ENCODE results near the gene TNFRSF17.

The TNFRSF17 gene

DNA sequence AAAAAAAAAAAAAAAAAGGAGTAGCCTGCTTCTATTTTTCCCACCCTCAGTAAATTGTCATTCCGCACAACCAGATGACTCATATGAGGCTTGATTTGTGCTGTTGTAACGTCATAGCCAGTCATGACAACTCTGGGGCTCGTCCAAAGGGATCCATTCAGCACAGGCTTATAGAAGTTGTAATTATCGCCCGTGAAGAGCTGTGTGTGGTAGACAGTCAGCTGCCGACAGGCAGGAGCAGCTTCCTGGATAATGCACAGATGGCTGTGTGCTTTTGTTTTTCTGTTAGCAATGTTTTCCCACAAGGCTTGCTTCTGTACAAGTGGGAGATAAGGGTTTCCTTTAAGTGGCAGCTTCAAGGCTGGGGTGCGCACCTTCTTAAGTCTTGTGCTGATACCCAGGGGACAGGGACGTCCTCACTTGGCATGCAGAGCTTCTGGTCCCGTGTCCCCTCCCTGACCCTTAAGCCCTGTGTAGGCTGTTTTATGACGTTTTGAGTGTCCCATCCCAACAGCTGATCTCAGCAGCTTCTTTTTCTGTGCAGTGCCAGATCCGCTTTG, 37.5 kb downstream of the TNFRSF17 start:
- no peak for DNase-seq (ENCODE audit: low read depth)

DNA sequence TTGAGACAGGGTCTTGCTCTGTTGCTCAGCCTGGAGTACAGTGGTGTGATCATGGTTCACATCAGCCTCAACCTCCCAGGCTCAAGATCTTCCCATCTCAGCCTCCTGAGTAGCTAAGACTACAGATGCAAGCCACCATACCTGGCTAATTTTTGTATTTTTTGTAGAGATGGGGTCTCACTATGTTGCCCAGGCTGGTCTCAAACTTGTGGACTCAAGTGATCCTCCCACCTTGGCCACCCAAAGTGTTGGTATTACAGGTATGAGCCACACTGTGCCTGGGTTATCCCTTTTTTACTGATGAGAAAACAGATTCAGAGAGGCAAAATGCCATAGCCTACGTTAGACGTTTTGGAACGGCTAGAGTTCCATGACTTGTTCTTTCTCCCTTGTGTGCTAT, 41.6 kb downstream of the TNFRSF17 start:
- DNase-seq (ENCODE audit: low read depth), result no peak

DNA sequence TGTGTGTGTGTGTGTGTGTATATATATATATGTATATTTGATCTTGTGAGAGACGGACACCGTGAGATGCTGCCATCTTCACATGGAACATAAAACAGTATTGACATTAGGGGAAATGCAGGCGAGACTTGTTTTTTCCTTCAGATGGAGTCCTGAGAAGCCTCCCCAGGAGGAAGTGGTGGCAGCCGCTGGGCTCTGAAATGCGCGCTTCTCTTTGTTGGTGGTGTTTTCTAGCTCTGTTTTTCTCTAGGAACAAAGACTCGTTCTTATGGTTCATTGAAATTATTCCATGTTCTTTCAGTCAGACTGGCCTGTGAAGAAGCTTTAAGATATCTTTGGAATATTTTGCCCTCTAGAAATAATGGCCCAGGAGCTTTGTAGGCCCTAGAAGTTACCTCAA, 44.5 kb downstream of the TNFRSF17 start:
- DNase-seq (ENCODE audit: low read depth), result no peak

DNA sequence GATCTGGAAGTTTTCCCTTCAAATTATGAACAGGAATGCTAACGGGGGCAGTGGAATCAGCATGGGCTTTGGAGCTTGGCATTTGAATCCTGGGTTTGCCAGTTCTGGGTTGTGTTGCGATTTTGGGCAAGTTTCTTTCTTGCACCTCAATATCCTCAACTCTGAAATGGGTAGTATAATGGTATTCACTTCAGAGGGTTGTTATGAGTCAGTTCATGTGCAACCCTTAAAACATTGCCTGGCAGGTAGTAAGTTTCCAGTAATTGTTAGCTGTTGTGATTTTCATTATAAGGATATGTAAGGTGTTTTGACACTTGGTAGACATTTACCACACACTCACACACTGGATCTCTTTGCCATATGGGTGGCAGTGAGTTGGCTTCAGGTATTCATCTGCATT, 44.9 kb downstream of the TNFRSF17 start:
- DNase-seq (ENCODE audit: low read depth), result no peak

- no peak for DNase-seq (ENCODE audit: low read depth)
Measured at GRCh38 chr16:12010388-12011251, 45.6 kb downstream of the TNFRSF17 start.

- no peak for DNase-seq (ENCODE audit: low read depth)
Measured at GRCh38 chr16:12011565-12011964, 46.6 kb downstream of the TNFRSF17 start.

DNA sequence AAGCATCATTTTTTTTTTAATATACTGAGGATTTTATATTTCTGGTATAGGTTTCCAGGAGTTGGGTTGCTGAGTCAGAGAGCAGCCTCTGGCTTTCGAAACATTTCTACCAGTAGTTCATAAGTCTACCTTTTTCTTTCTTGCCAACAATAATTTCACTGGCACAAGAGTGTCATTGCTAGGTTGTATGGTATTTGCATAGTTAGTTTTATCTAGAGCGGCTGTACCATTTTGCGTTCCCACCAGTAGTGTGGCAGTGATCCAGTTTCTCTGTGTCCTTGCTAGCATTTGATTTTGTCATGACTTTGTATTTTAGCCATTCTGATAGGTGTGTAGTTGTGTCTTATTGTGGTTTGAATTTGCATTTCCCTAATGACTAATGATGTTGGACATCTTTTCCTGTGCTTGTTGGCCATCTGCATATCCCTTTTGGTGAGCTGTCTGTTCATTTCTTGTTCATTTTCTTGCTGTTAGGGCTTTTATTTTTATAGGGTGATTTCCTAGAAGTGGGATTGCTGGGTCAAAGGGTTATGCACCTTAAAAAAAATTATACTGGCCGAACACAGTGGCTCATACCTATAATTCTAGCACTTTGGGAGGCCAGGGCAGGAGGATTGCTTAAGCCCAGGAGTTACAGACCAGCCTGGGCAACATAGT, 51.4 kb downstream of the TNFRSF17 start:
- DNase-seq (ENCODE audit: low read depth), result no peak

DNA sequence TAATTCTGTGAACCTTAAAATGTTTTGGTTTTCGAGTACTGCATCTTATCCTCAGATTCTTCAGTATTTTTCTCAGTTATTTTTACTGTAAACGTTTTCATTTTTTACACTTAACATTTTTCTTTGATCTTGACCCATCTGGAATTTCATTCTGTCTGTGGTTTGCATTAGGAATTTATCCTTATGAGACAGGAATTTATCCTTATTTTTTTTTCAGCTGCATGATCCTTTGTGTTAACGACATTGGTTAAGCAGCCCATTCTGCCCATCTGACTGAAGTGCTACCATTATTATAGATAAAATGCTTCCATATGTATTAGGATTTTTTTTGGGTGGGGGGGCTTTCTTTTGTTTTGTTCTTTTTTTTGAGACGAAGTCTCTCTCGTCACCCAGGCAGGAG, 52.5 kb downstream of the TNFRSF17 start:
- DNase-seq (ENCODE audit: low read depth), result peak; percentile 60

Data from non-pigmented ciliary epithelial cell (primary cell).